H1 (cell line): Measurements from ENCODE around the gene BEAN1. TPM values are rescaled to one million over a fixed set of nuclear protein-coding genes. Genes with fewer than 3 reads are reported as not detected.

Experiments used
- CTCF ChIA-PET: fragments of 300-600 bp; sonication (Branson Sonifier 250); formaldehyde crosslinking; loops from one replicate; lab custom pipeline; 2021; ENCODE audit not compliant: partially characterized antibody; lab: Charles Lee
- POLR2A ChIA-PET: fragments of 300-600 bp; sonication (Branson Sonifier 250); formaldehyde crosslinking; loops from one replicate; lab custom pipeline; 2021; ENCODE audit warnings: inconsistent platforms; ENCODE audit not compliant: partially characterized antibody; lab: Charles Lee
- DNase-seq, 2 experiments: peaks; one replicate each; pipeline versions ENCODE4 v3.0.0 to v3.0.0-alpha.2; 2010 to 2022; ENCODE audit warnings: low spot score in 2 of 2, low read depth in 1 of 2, mixed read lengths in 1 of 2
- FAIRE-seq: peaks from 2 replicates; lab custom pipeline; 2011; peaks lifted over from hg19 to GRCh38; lab: Jason Lieb, UNC
- H2AFZ ChIP-seq: 2 replicates; pipeline ENCODE4 v1.8.1; 2012; ENCODE audit warnings: low read length, inconsistent platforms
- H2AK5ac ChIP-seq: 2 replicates; pipeline ENCODE4 v1.6.1; 2013; ENCODE audit warnings: low read depth, low read length
- H2BK120ac ChIP-seq: replicated peaks from 2 replicates; pipeline ENCODE3; 2013; ENCODE audit warnings: low read depth, low read length, inconsistent platforms
- H2BK12ac ChIP-seq: 2 replicates; pipeline ENCODE4 v1.6.1; 2013; ENCODE audit warnings: low read depth, low read length
- H2BK15ac ChIP-seq: 2 replicates; pipeline ENCODE4 v1.6.1; 2013; ENCODE audit warnings: low read length
- H2BK20ac ChIP-seq: 2 replicates; pipeline ENCODE4 v1.6.1; 2013; ENCODE audit warnings: low read length
- H2BK5ac ChIP-seq: 2 replicates; pipeline ENCODE4 v1.6.1; 2013; ENCODE audit warnings: low read depth, low read length
- H3K14ac ChIP-seq: 2 replicates; pipeline ENCODE4 v1.6.1; 2013; ENCODE audit warnings: inconsistent platforms; ENCODE audit not compliant: insufficient read length
- H3K18ac ChIP-seq: 2 replicates; pipeline ENCODE4 v1.6.1; 2013; ENCODE audit warnings: low read length; ENCODE audit errors: extremely low read depth
- H3K23ac ChIP-seq: 2 replicates; pipeline ENCODE4 v1.6.1; 2013; ENCODE audit warnings: inconsistent platforms; ENCODE audit not compliant: insufficient read length
- H3K23me2 ChIP-seq: 2 replicates; pipeline ENCODE4 v1.6.1; 2013; ENCODE audit warnings: low read depth, low read length
- H3K27ac ChIP-seq: 2 replicates; pipeline ENCODE4 v1.6.1; 2011; ENCODE audit warnings: low read depth, low read length, inconsistent platforms
- H3K27me3 ChIP-seq, 4 experiments: replicated peaks in 1 of 4; 1 replicate in 1 of 4; 2 replicates in 3 of 4; pipeline versions ENCODE4 v1.6.1 to v1.8.1; 2011 to 2013; ENCODE audit warnings: low read length in 3 of 4, mild to moderate bottlenecking in 3 of 4, inconsistent platforms in 2 of 4, mixed read lengths in 2 of 4, moderate library complexity in 1 of 4; ENCODE audit not compliant: control insufficient read depth in 3 of 4, insufficient read depth in 3 of 4; ENCODE audit errors: extremely low read depth in 1 of 4
- H3K36me3 ChIP-seq, 4 experiments: 2 replicates each; pipeline versions ENCODE4 v1.6.1 to v1.8.1; 2011 to 2013; ENCODE audit warnings: mild to moderate bottlenecking in 4 of 4, low read length in 3 of 4, moderate library complexity in 2 of 4, control low read depth in 1 of 4, inconsistent platforms in 1 of 4; ENCODE audit not compliant: insufficient read depth in 4 of 4, control insufficient read depth in 2 of 4
- H3K4ac ChIP-seq: replicated peaks from 2 replicates; pipeline ENCODE3; 2013; ENCODE audit warnings: low read length, low read depth, mixed read lengths, inconsistent platforms; ENCODE audit not compliant: insufficient read length
- H3K4me1 ChIP-seq, 4 experiments: replicated peaks in 1 of 4; 1 replicate in 1 of 4; 2 replicates in 3 of 4; pipeline versions ENCODE4 v1.6.1 to v1.8.1; 2011 to 2013; ENCODE audit warnings: low read length in 3 of 4, inconsistent platforms in 2 of 4, mixed read lengths in 1 of 4; ENCODE audit not compliant: insufficient read depth in 4 of 4, control insufficient read depth in 3 of 4
- H3K4me2 ChIP-seq, 2 experiments: 2 replicates each; pipeline versions ENCODE4 v1.6.1 to v1.8.1; 2011 to 2013; ENCODE audit warnings: low read depth in 2 of 2, low read length in 2 of 2, control low read depth in 1 of 2, inconsistent platforms in 1 of 2, mild to moderate bottlenecking in 1 of 2; ENCODE audit not compliant: insufficient read depth in 1 of 2
- H3K4me3 ChIP-seq, 4 experiments: fragments of 200-600, 300-600 bp in 1 of 4; sonication (generic), shearing (Covaris generic), sonication (Bioruptor Twin) in 1 of 4; 2 replicates each; pipeline versions ENCODE4 v1.5.1 to v1.8.1; 2011 to 2016; ENCODE audit warnings: low read length in 4 of 4, low read depth in 3 of 4, control low read depth in 2 of 4, inconsistent platforms in 2 of 4, mild to moderate bottlenecking in 2 of 4, mixed read lengths in 1 of 4, moderate library complexity in 1 of 4; ENCODE audit not compliant: insufficient read depth in 2 of 4; ENCODE audit errors: extremely low read depth in 1 of 4
- H3K56ac ChIP-seq: replicated peaks from 2 replicates; pipeline ENCODE3; 2013; ENCODE audit warnings: low read depth, mild to moderate bottlenecking, mixed read lengths, low read length, inconsistent platforms; ENCODE audit not compliant: insufficient read length
- H3K79me1 ChIP-seq: 2 replicates; pipeline ENCODE4 v1.6.1; 2013; ENCODE audit warnings: low read depth, low read length, control low read depth
- H3K79me2 ChIP-seq, 2 experiments: 2 replicates each; pipeline versions ENCODE4 v1.6.1 to v1.8.1; 2012 to 2013; ENCODE audit warnings: low read length in 2 of 2, mild to moderate bottlenecking in 2 of 2, inconsistent platforms in 1 of 2; ENCODE audit not compliant: insufficient read depth in 2 of 2, control insufficient read depth in 1 of 2
- H3K9ac ChIP-seq, 4 experiments: replicated peaks in 1 of 4; 1 replicate in 1 of 4; 2 replicates in 3 of 4; pipeline versions ENCODE4 v1.6.1 to v1.8.1; 2011 to 2013; ENCODE audit warnings: low read depth in 3 of 4, low read length in 3 of 4, control low read depth in 2 of 4, mild to moderate bottlenecking in 2 of 4, moderate library complexity in 2 of 4, inconsistent platforms in 1 of 4; ENCODE audit errors: extremely low read depth in 1 of 4
- H3K9me3 ChIP-seq, 2 experiments: 2 replicates each; pipeline versions ENCODE4 v1.6.1 to v1.8.1; 2012 to 2013; ENCODE audit warnings: mild to moderate bottlenecking in 2 of 2, moderate library complexity in 2 of 2, control low read depth in 1 of 2, inconsistent platforms in 1 of 2, low read depth in 1 of 2, low read length in 1 of 2, mixed read lengths in 1 of 2; ENCODE audit not compliant: insufficient read depth in 2 of 2
- H4K20me1 ChIP-seq, 2 experiments: replicated peaks in 1 of 2; 2 replicates each; pipeline versions ENCODE3 to v1.8.1; 2011 to 2013; ENCODE audit warnings: inconsistent platforms in 2 of 2, low read length in 2 of 2, mild to moderate bottlenecking in 1 of 2; ENCODE audit not compliant: insufficient read depth in 2 of 2, control insufficient read depth in 1 of 2
- H4K5ac ChIP-seq: 2 replicates; pipeline ENCODE4 v1.6.1; 2013; ENCODE audit warnings: low read length, low read depth, mixed read lengths, inconsistent platforms; ENCODE audit not compliant: insufficient read length
- H4K8ac ChIP-seq: 2 replicates; pipeline ENCODE4 v1.8.0; 2013; ENCODE audit warnings: mild to moderate bottlenecking, moderate library complexity, low read length, inconsistent platforms; ENCODE audit not compliant: insufficient read depth; ENCODE audit errors: extremely low read depth
- H4K91ac ChIP-seq: replicated peaks from 2 replicates; pipeline ENCODE3; 2013; ENCODE audit warnings: low read length, mixed read lengths, inconsistent platforms; ENCODE audit not compliant: insufficient read length
- SIN3A ChIP-seq, 2 experiments: IDR thresholded peaks in 1 of 2; conservative IDR thresholded peaks in 1 of 2; 2 replicates each; pipeline ENCODE4 v1.6.1; 2011 to 2012; ENCODE audit warnings: low read length in 2 of 2, improper control_type of control experiment in 1 of 2, low read depth in 1 of 2, mild to moderate bottlenecking in 1 of 2
- WGBS, 2 experiments: shearing (Covaris generic) in 1 of 2; methylation state at CpG; one replicate each; pipeline versions ENCODE4 v1.1.6 to v1.1.7; 2013 to 2015; ENCODE audit warnings: low lambda C conversion rate in 2 of 2, mixed read lengths in 2 of 2, inconsistent platforms in 1 of 2, low coverage in 1 of 2, missing lambda C conversion rate in 1 of 2; ENCODE audit not compliant: insufficient replicate concordance in 2 of 2, insufficient coverage in 1 of 2, insufficient read length in 1 of 2; ENCODE audit errors: extremely low coverage in 1 of 2, missing lambda C conversion rate in 1 of 2; 5-methylcytosine and 5-hydroxymethylcytosine counted together
- polyA plus RNA-seq, 7 experiments: library from polyadenylated mRNA; depleted of rRNA in 3 of 7; stranded (reverse) in 5 of 7; unstranded in 2 of 7; fragments of >200 nt in 5 of 7; fragments of 200-250 nt in 2 of 7; gene quantifications; 1 replicate in 5 of 7; 2 replicates in 1 of 7; 4 replicates in 1 of 7; pipeline versions ENCODE4 v1.2.1 to v1.2.3, GENCODE V29; 2011 to 2013; ENCODE audit warnings: missing spikeins in 2 of 7, mixed read lengths in 2 of 7
- total RNA-seq: library from RNA; stranded (reverse); fragmentation: NEBNext Ultra II Directional; extraction: Animal tissue kit (Norgen Biotek cat#: 25700); gene quantifications from 2 replicates; pipeline ENCODE4 v1.2.1, GENCODE V29; 2021

BEAN1 gene
- total and polyA plus RNA-seq, 2 of the 8 experiments (the other 6 are each of a cell fraction or from before 2014, with no cell fraction given): 0.08 TPM; not detected in 1

GRCh38 chr16:66528294-66528693, 101.2 kb downstream of the BEAN1 start:
- H2AK5ac ChIP-seq: no peak overlapping the region
- H3K14ac ChIP-seq: no peak overlapping the region
- no peak overlapping the region for H3K4me2 ChIP-seq
- H3K9ac ChIP-seq: no peak overlapping the region
- H3K4ac ChIP-seq: no peak overlapping the region
- H3K4me1 ChIP-seq: no peaks in the 10 kb centered on the region
- no peak overlapping the region for H4K91ac ChIP-seq
- no peaks in the 10 kb centered on the region for H3K36me3 ChIP-seq
- H2BK15ac ChIP-seq: no peak overlapping the region
- H3K4me3 ChIP-seq: no peak overlapping the region
- H3K27me3 ChIP-seq: no peaks in the 10 kb centered on the region
- no peaks in the 10 kb centered on the region for H3K23me2 ChIP-seq
- H4K5ac ChIP-seq: no peak overlapping the region
- no peak overlapping the region for H3K18ac ChIP-seq
- no peak for TF ChIP-seq SIN3A (conservative IDR thresholded peaks at IDR 0.05 in 1 of 2, IDR thresholded peaks at IDR 0.05 in 1 of 2; ENCODE audit: low read depth in 1 of 2, low read length in 2 of 2)
- no peak overlapping the region for H2BK5ac ChIP-seq
- no peak overlapping the region for H2AFZ ChIP-seq
- H2BK120ac ChIP-seq: no peak overlapping the region
- POLR2A ChIA-PET: no interaction called here
- H3K56ac ChIP-seq: no peak overlapping the region
- no peaks in the 10 kb centered on the region for H4K20me1 ChIP-seq
- no peak for DNase-seq
- no peak for FAIRE-seq
- H2BK12ac ChIP-seq: no peak overlapping the region
- no peaks in the 10 kb centered on the region for H3K9me3 ChIP-seq
- no peak overlapping the region for H3K27ac ChIP-seq
- H4K8ac ChIP-seq: no peak overlapping the region
- H3K23ac ChIP-seq: no peak overlapping the region
- 95% methylated on average over 5 of the region's 5 CpGs; no CpG with 5 or more reads in 1 of the 2 experiments for WGBS, 2 experiments
- H2BK20ac ChIP-seq: no peak overlapping the region
- no peaks in the 10 kb centered on the region for H3K79me2 ChIP-seq
- H3K79me1 ChIP-seq: no peaks in the 10 kb centered on the region
- CTCF ChIA-PET: interaction anchor here (0.5 to 2.3 kb wide), 5 partner anchors 8 to 123 kb away, joined by 3 to 7 read pairs (median 5); no protein-coding TSS in a partner anchor
